ENCODE data around the gene RNH1. TPM values are rescaled to one million over a fixed set of nuclear protein-coding genes. Genes with fewer than 3 reads are reported as not detected.

Gene RNH1
- total RNA-seq, 4 donors from 2014 or later = 220 to 303 (median 281) TPM

DNA sequence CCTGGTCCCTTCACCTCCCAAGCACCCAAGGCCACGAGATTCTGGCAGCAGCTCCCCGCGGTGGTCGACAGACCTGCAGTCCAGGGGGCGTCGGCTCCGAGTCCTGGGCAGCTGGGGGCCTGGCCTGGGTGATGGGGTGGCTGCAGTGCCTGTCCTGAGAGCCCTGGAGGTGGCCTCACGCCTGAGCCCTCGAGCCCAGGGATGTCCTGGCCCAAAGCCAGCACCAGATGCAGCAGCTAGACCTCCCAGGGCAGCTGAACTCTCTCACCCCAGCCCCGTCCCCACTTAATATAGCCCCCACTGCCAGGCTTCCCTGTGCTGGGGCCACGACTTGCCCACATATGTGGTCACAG, 46.9 kb upstream of the RNH1 start:
- Histone ChIP-seq H3K9me3 (no peaks in the 10 kb centered on the region), H3K36me3 (peaks cover 0 to 5% (median 0%) of the 10 kb centered on the region in 3 donors), H3K27me3 (peaks cover 0 to 80% of the 10 kb centered on the region in 2 donors), H3K4me3 (no peak overlapping the region), H3K27ac (no peak overlapping the region), H3K4me1 (peaks cover 0 to 23% (median 12%) of the 10 kb centered on the region in 4 donors)
- no peak for TF ChIP-seq EP300 (IDR thresholded peaks at IDR 0.05)
- TF ChIP-seq CTCF (IDR thresholded peaks at IDR 0.05) = no peak
- TF ChIP-seq POLR2A (IDR thresholded peaks at IDR 0.05) = no peak
- 62 to 66% methylated on average over 7 to 10 of the region's 11 CpGs for WGBS, 2 donors
- no peak for DNase-seq (ENCODE audit: low spot score in 2 of 2)

DNA sequence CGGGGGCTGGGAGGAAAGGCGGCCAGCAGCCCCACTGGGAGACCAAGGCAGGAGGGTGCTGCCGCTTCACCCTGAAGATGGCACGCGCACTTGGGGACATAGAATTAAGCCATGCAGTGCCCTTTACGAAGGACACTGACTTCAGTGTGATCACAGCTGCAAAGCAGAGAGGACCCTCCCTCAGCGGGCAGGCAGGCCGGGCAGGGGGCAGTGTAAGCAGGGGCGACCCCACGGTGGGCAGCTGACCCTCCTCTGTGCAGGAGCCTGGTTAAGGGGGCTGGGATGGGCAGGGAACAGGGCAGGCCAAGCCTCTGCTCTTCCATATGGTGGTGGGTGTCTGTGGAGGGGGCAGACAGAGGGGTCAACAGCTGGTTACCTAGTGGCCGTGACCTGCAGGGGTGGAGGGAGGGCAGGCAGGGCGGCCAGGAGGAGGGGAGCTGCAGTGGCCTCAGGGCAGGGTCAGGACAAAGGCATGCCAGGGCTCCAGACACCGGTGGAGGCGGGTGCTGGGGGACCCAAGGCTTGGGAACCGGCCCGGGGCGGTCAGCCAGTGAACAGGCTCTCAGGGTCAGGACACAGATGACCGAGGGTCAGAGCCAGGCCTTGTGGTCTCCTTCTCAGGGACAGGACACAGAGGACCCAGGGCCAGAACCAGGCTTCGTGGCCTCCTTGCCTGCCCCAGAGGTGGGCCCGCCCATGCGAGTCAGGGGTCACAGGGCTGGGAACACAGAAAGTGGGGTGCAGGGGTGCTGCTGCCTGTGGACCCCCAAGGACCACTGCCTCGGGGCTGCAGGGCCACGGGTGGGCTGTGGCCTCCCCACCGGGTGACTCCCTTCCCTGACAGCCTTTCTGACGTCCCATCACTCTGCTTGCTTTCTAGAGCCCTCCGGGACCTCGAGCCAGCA, 46.3 kb upstream of the RNH1 start:
- TF ChIP-seq CTCF (IDR thresholded peaks at IDR 0.05) = no peak
- no peak for TF ChIP-seq EP300 (IDR thresholded peaks at IDR 0.05)
- no peak for TF ChIP-seq POLR2A (IDR thresholded peaks at IDR 0.05)
- no peak for DNase-seq (ENCODE audit: low spot score in 2 of 2)
- Histone ChIP-seq H3K4me1 (peaks cover 0 to 23% (median 12%) of the 10 kb centered on the region in 4 donors), H3K27me3 (peaks cover 0 to 74% of the 10 kb centered on the region in 2 donors), H3K27ac (no peak overlapping the region), H3K36me3 (peaks cover 0 to 5% (median 0%) of the 10 kb centered on the region in 3 donors), H3K9me3 (no peaks in the 10 kb centered on the region), H3K4me3 (no peak overlapping the region)
- WGBS, 2 donors = 74 to 77% methylated on average over 27 of the region's 27 CpGs

DNA sequence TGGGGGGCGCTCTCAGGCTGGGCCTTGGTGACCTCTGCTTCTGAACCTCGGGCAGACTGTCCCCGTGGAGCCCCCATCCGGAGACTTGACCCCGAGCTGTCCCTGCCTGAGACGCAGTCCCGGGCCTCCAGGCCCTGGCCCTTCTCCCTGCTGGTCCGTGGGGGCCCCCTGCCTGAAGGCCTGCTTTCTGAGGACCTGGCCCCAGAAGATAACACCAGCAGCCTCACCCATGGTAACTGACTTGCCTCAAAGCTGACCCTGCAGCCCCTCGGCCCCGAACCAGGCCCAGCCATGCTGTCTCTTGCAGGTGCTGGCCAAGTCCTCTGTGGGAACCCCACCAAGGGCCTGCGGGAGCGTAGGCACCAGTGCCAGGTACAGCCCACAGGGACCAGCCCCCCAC, 44.6 kb upstream of the RNH1 start:
- WGBS, 2 donors = 62 to 78% methylated on average over 6 to 11 of the region's 12 CpGs
- Histone ChIP-seq H3K4me1 (peaks cover 0 to 23% (median 12%) of the 10 kb centered on the region in 4 donors), H3K27ac (no peak overlapping the region), H3K4me3 (no peak overlapping the region), H3K36me3 (peaks cover 0 to 5% (median 0%) of the 10 kb centered on the region in 3 donors), H3K27me3 (peaks cover 0 to 57% of the 10 kb centered on the region in 2 donors), H3K9me3 (no peaks in the 10 kb centered on the region)
- TF ChIP-seq POLR2A (IDR thresholded peaks at IDR 0.05) (no peak), EP300 (IDR thresholded peaks at IDR 0.05) (no peak), CTCF (IDR thresholded peaks at IDR 0.05) (no peak)
- no peak for DNase-seq (ENCODE audit: low spot score in 2 of 2)

DNA sequence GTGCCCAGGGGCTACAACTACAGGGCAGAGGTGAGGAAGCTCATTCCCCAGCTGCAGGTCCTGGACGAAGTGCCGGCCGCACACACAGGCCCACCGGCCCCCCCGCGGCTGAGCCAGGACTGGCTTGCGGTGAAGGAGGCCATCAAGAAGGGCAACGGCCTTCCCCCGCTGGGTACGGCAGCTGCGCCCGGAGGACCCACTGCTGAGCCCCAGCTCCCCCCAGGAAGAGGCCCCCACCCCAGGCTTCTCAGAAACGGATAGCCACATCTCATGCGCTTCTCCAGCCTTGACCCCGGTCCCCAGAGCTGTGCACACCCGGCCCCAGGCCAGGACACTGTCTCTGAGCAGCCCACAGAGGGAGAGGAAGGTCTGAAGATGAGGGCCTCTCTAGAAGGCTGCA, 44.1 kb upstream of the RNH1 start:
- DNase-seq (ENCODE audit: low spot score in 2 of 2) = no peak
- Histone ChIP-seq H3K4me3 (no peak overlapping the region), H3K36me3 (peaks cover 0 to 5% (median 0%) of the 10 kb centered on the region in 3 donors), H3K4me1 (peaks cover 0 to 18% (median 12%) of the 10 kb centered on the region in 4 donors), H3K27me3 (peaks cover 0 to 52% of the 10 kb centered on the region in 2 donors), H3K9me3 (no peaks in the 10 kb centered on the region), H3K27ac (no peak overlapping the region)
- WGBS, 2 donors = 51 to 79% methylated on average over 4 to 14 of the region's 16 CpGs
- TF ChIP-seq CTCF (IDR thresholded peaks at IDR 0.05) (no peak), EP300 (IDR thresholded peaks at IDR 0.05) (no peak), POLR2A (IDR thresholded peaks at IDR 0.05) (no peak)

- peaks cover 0 to 14% (median 10%) of the 10 kb centered on the region in 4 donors for H3K4me1 ChIP-seq
- TF ChIP-seq POLR2A (IDR thresholded peaks at IDR 0.05) = no peak
- no peak for TF ChIP-seq EP300 (IDR thresholded peaks at IDR 0.05)
- TF ChIP-seq CTCF (IDR thresholded peaks at IDR 0.05) = no peak
- H3K4me3 ChIP-seq = no peak overlapping the region
- H3K9me3 ChIP-seq = no peaks in the 10 kb centered on the region
- H3K27me3 ChIP-seq = peaks cover 0 to 49% of the 10 kb centered on the region in 2 donors
- peaks cover 0 to 5% (median 0%) of the 10 kb centered on the region in 3 donors for H3K36me3 ChIP-seq
- H3K27ac ChIP-seq = no peak overlapping the region
- DNase-seq (ENCODE audit: low spot score in 2 of 2) = no peak
- WGBS, 2 donors = 70 to 73% methylated on average over 2 to 3 of the region's 5 CpGs
Measured at GRCh38 chr11:550746-551085, 43.7 kb upstream of the RNH1 start.
